Fibroblast of villous mesenchyme (primary cell): ENCODE data around the gene LRRC46. TPM values are rescaled to one million over a fixed set of nuclear protein-coding genes. Genes with fewer than 3 reads are reported as not detected.

Experiments
- DNase-seq: peaks from one replicate; pipeline ENCODE4 v3.0.0-alpha.2; 2010; ENCODE audit warnings: low read depth
- H3K4me3 ChIP-seq: 2 replicates; pipeline ENCODE4 v1.5.1; 2011; ENCODE audit warnings: low read depth, mild to moderate bottlenecking, low read length
- CTCF ChIP-seq: IDR thresholded peaks from 2 replicates; pipeline ENCODE4 v1.5.1; 2012; ENCODE audit warnings: low read depth, mild to moderate bottlenecking, low read length; ENCODE audit not compliant: insufficient read depth
- total RNA-seq: library from RNA; depleted of rRNA; stranded (reverse); fragments of >200 nt; gene quantifications from 2 replicates; pipeline ENCODE4 v1.2.3, GENCODE V29; 2012

LRRC46 gene
- total RNA-seq, 1 donor = under 0.01 TPM

GRCh38 chr17:47797797-47798196 lies 33.7 kb upstream of the LRRC46 start:
- H3K4me3 ChIP-seq = no peak overlapping the region
- peak; percentile 19 for DNase-seq
- TF ChIP-seq CTCF = no peak

- DNase-seq = no peak
- no peak for TF ChIP-seq CTCF
- no peak overlapping the region for H3K4me3 ChIP-seq
Measured at GRCh38 chr17:47800686-47801085, 30.8 kb upstream of the LRRC46 start.

GRCh38 chr17:47801176-47801765 lies 30.2 kb upstream of the LRRC46 start:
- no peak for DNase-seq
- no peak for TF ChIP-seq CTCF
- H3K4me3 ChIP-seq = no peak overlapping the region

GRCh38 chr17:47801906-47802305 lies 29.6 kb upstream of the LRRC46 start:
- DNase-seq = no peak
- no peak overlapping the region for H3K4me3 ChIP-seq
- no peak for TF ChIP-seq CTCF

GRCh38 chr17:47802341-47803022 lies 29.0 kb upstream of the LRRC46 start:
- peak; percentile 64 for TF ChIP-seq CTCF
- peak; percentile 48 for DNase-seq
- no peak overlapping the region for H3K4me3 ChIP-seq

GRCh38 chr17:47803201-47803600 lies 28.3 kb upstream of the LRRC46 start:
- DNase-seq = no peak

More at GRCh38 chr17:47803201-47803600, 28.3 kb upstream of the LRRC46 start:
- no peak overlapping the region for H3K4me3 ChIP-seq
- TF ChIP-seq CTCF = no peak
